SK-N-SH treated with all-trans-retinoic acid at 6 μM for 48 hours (cell line): Measurements from ENCODE around the gene PMEL.

ENCODE experiments used
- ARNTL ChIP-seq: fragments of 450-650 bp; formaldehyde crosslinking; IDR thresholded peaks from 2 replicates; pipeline ENCODE4 v1.5.0; 2020; ENCODE audit warnings: low read depth, mild to moderate bottlenecking, moderate library complexity, borderline replicate concordance
- CSDC2 ChIP-seq: fragments of 250-450 bp; sonication (Bioruptor Pico); IDR thresholded peaks from 2 replicates; pipeline ENCODE4 v1.5.0; 2020; ENCODE audit warnings: mild to moderate bottlenecking, moderate library complexity
- CSRNP3 ChIP-seq: fragments of 250-450 bp; sonication (Bioruptor Pico); IDR thresholded peaks from 2 replicates; pipeline ENCODE4 v1.5.1; 2021; ENCODE audit warnings: mild to moderate bottlenecking, moderate library complexity
- GLIS3 ChIP-seq: fragments of 250-450 bp; sonication (Bioruptor Pico); IDR thresholded peaks from 2 replicates; pipeline ENCODE4 v1.5.0; 2020; ENCODE audit warnings: mild to moderate bottlenecking, moderate library complexity
- ISL1 ChIP-seq: fragments of 250-450 bp; sonication (Bioruptor Pico); IDR thresholded peaks from 2 replicates; pipeline ENCODE4 v2.1.2; 2022; ENCODE audit warnings: mild to moderate bottlenecking, moderate library complexity
- POU6F1 ChIP-seq: fragments of 250-450 bp; sonication (Bioruptor Pico); IDR thresholded peaks from 2 replicates; pipeline ENCODE4 v1.8.0; 2021; ENCODE audit warnings: low read depth, mild to moderate bottlenecking, moderate library complexity, borderline replicate concordance
- ZFP3 ChIP-seq: fragments of 250-450 bp; sonication (Bioruptor Pico); IDR thresholded peaks from 2 replicates; pipeline ENCODE4 v1.5.0; 2020; ENCODE audit warnings: mild to moderate bottlenecking, moderate library complexity
- ZFP30 ChIP-seq: fragments of 450-650 bp; formaldehyde crosslinking; IDR thresholded peaks from 2 replicates; pipeline ENCODE4 v1.5.0; 2022; ENCODE audit warnings: mild to moderate bottlenecking, moderate library complexity
- ZNF565 ChIP-seq: fragments of 450-650 bp; formaldehyde crosslinking; conservative IDR thresholded peaks from 2 replicates; pipeline ENCODE4 v1.5.0; 2020; ENCODE audit warnings: low read depth, mild to moderate bottlenecking, moderate library complexity
- ZNF8 ChIP-seq: fragments of 450-650 bp; formaldehyde crosslinking; IDR thresholded peaks from 2 replicates; pipeline ENCODE4 v1.5.0; 2020; ENCODE audit warnings: mild to moderate bottlenecking, moderate library complexity

- TF ChIP-seq GLIS3 = no peak
- no peak for TF ChIP-seq ZNF565
- TF ChIP-seq CSDC2 = no peak
- TF ChIP-seq ARNTL (CRISPR knock-in tag) = no peak
- no peak for TF ChIP-seq CSRNP3 (CRISPR knock-in tag)
- no peak for TF ChIP-seq ZFP30 (CRISPR knock-in tag)
- no peak for TF ChIP-seq POU6F1 (CRISPR knock-in tag)
- no peak for TF ChIP-seq ZFP3 (CRISPR knock-in tag)
- TF ChIP-seq ISL1 (CRISPR knock-in tag) = no peak
- no peak for TF ChIP-seq ZNF8 (CRISPR knock-in tag)
These were observed 43.7 kb downstream of the PMEL start for GRCh38 chr12:55922126-55922525.
